Articular chondrocyte of knee joint (primary cell): ENCODE data around the gene CFAP410. TPM values are rescaled to one million over a fixed set of nuclear protein-coding genes. Genes with fewer than 3 reads are reported as not detected.

Source experiments
- total RNA-seq: library from RNA; depleted of rRNA; stranded (reverse); fragments of >200 nt; gene quantifications from 2 replicates; pipeline ENCODE4 v1.2.3, GENCODE V29; 2012

Gene CFAP410
- total RNA-seq = 8.3 and 12.3 TPM in 2 replicates

GRCh38 chr21:44338971-44339910 lies at the start of gene CFAP410:
Gene CFAP410 (minus strand): TSS chr21:44339390. CDS start chr21:44339194, 196 bp downstream.

GRCh38 chr21:44353191-44353970 lies 14.2 kb upstream of the CFAP410 start, which contains the start of gene TRPM2:
Gene TRPM2 (plus strand): TSS chr21:44353621. CDS start chr21:44353701, 80 bp downstream.

GRCh38 chr21:44299458-44300261 lies 39.5 kb downstream of the CFAP410 start, which contains the start of gene PFKL:
Gene PFKL (plus strand): TSS chr21:44300053. CDS start chr21:44300106, 53 bp downstream.

GRCh38 chr21:44285138-44285992 lies 53.8 kb downstream of the CFAP410 start, which contains the start of gene AIRE:
Gene AIRE (plus strand): TSS chr21:44285876. CDS start chr21:44286007, 131 bp downstream.

Other genes starting within 250 kb of the CFAP410 start
- 1.3 and 1.7 TPM in 2 replicates for gene PWP2, start 232.0 kb downstream of the CFAP410 start, total RNA-seq
- gene GATD3, start 205.7 kb downstream of the CFAP410 start, total RNA-seq = 12.3 and 13.3 TPM in 2 replicates
- gene ICOSLG, start 98.4 kb downstream of the CFAP410 start, total RNA-seq = under 0.01 and 0.13 TPM in 2 replicates
- gene DNMT3L, start 77.5 kb downstream of the CFAP410 start, total RNA-seq = not detected in 2 replicates
- gene AIRE, start 53.5 kb downstream of the CFAP410 start, total RNA-seq = not detected in 2 replicates
- 116 and 121 TPM in 2 replicates for gene PFKL, start 39.3 kb downstream of the CFAP410 start, total RNA-seq
- gene TRPM2, start 14.2 kb upstream of the CFAP410 start, total RNA-seq = under 0.01 TPM in 1 of 2 replicates, not detected in the other
- 0.22 and 0.26 TPM in 2 replicates for gene LRRC3, start 116.1 kb upstream of the CFAP410 start, total RNA-seq
- gene KRTAP10-1, start 200.8 kb upstream of the CFAP410 start, total RNA-seq = not detected in 2 replicates
- gene KRTAP10-2, start 212.1 kb upstream of the CFAP410 start, total RNA-seq = not detected in 2 replicates
- gene KRTAP10-3, start 219.4 kb upstream of the CFAP410 start, total RNA-seq = not detected in 2 replicates
- not detected in 2 replicates for gene KRTAP10-4, start 234.3 kb upstream of the CFAP410 start, total RNA-seq
- not detected in 2 replicates for gene KRTAP10-5, start 241.2 kb upstream of the CFAP410 start, total RNA-seq